K562 (cell line): ENCODE data around the gene GABARAP. TPM values are rescaled to one million over a fixed set of nuclear protein-coding genes. Genes with fewer than 3 reads are reported as not detected.

ENCODE experiments used
- ATF2 ChIP-seq: sonication (generic); formaldehyde crosslinking; IDR thresholded peaks from 2 replicates; pipeline ENCODE4 v1.8.1; 2022; ENCODE audit warnings: missing genetic modification reagents
- DLX4 ChIP-seq: fragments of 250-450 bp; sonication (Bioruptor Pico); IDR thresholded peaks from 2 replicates; pipeline ENCODE4 v1.6.1; 2021; ENCODE audit warnings: mild to moderate bottlenecking
- GATAD2A ChIP-seq: fragments of 450-650 bp; IDR thresholded peaks from 2 replicates; pipeline ENCODE4 v1.6.1; 2017
- HMBOX1 ChIP-seq: sonication (generic); IDR thresholded peaks from 2 replicates; pipeline ENCODE4 v1.6.1; 2016
- MEF2A ChIP-seq: IDR thresholded peaks from 2 replicates; pipeline ENCODE4 v1.6.1; 2011; ENCODE audit warnings: low read depth, mild to moderate bottlenecking, low read length, moderate library complexity; ENCODE audit not compliant: control insufficient read depth
- NFATC3 ChIP-seq: fragments of 450-650 bp; IDR thresholded peaks from 2 replicates; pipeline ENCODE4 v1.6.1; 2017; ENCODE audit warnings: mild to moderate bottlenecking
- PYGO2 ChIP-seq: fragments of 450-650 bp; IDR thresholded peaks from 2 replicates; pipeline ENCODE4 v1.6.1; 2016; ENCODE audit warnings: mild to moderate bottlenecking, missing genetic modification characterization, moderate library complexity, missing compliant biosample characterization
- RAD21 ChIP-seq, 2 experiments: fragments of 250-450 bp in 1 of 2; fragments of 450-650 bp in 1 of 2; sonication (Bioruptor Pico) in 1 of 2; formaldehyde crosslinking in 1 of 2; IDR thresholded peaks in 1 of 2; conservative IDR thresholded peaks in 1 of 2; 2 replicates each; pipeline versions ENCODE4 v1.4.0 to v1.8.0; 2020 to 2022; ENCODE audit warnings: mild to moderate bottlenecking in 2 of 2, moderate library complexity in 1 of 2
- RBM17 ChIP-seq: fragments of 200-400 bp; formaldehyde crosslinking; IDR thresholded peaks from 2 replicates; pipeline ENCODE4 v1.6.1; 2017; ENCODE audit warnings: low read depth, mild to moderate bottlenecking, low read length, borderline replicate concordance
- RERE ChIP-seq: sonication (generic); formaldehyde crosslinking; IDR thresholded peaks from 2 replicates; pipeline ENCODE4 v1.8.0; 2023; ENCODE audit warnings: missing genetic modification reagents, mild to moderate bottlenecking, borderline replicate concordance
- SAFB ChIP-seq: fragments of 200-400 bp; formaldehyde crosslinking; IDR thresholded peaks from 2 replicates; pipeline ENCODE4 v1.6.1; 2017; ENCODE audit warnings: low read depth, low read length, borderline replicate concordance
- SRSF7 ChIP-seq: fragments of 200-400 bp; formaldehyde crosslinking; optimal IDR thresholded peaks from 2 replicates; pipeline ENCODE3; 2017; ENCODE audit warnings: mild to moderate bottlenecking, low read depth, low read length
- U2AF1 ChIP-seq: fragments of 200-400 bp; formaldehyde crosslinking; optimal IDR thresholded peaks from 2 replicates; pipeline ENCODE3; 2017; ENCODE audit warnings: mild to moderate bottlenecking, low read depth, low read length, moderate library complexity
- ZNF436 ChIP-seq: fragments of 250-450, 450-650 bp; sonication (Bioruptor Pico); formaldehyde crosslinking; IDR thresholded peaks from 2 replicates; pipeline ENCODE4 v1.7.0; 2020; ENCODE audit warnings: mild to moderate bottlenecking
- polyA plus RNA-seq, 8 experiments: library from polyadenylated mRNA; depleted of rRNA in 4 of 8; stranded (reverse) in 5 of 8; unstranded in 3 of 8; fragments of >200 nt; fragmentation: Nextera tagmentation in 2 of 8; fragmentation: Illumina TruSeq in 1 of 8; extraction: Ambion mirVana in 2 of 8; extraction: Trizol in 1 of 8; gene quantifications; 2 replicates each; pipeline versions ENCODE4 v1.2.1 to v1.2.3, GENCODE V29; 2011 to 2014; ENCODE audit warnings: inconsistent platforms in 1 of 8, missing spikeins in 1 of 8
- total RNA-seq, 7 experiments: library from RNA; depleted of rRNA in 6 of 7; stranded (reverse); fragments of >200 nt in 6 of 7; fragmentation: Illumina TruSeq in 2 of 7; extraction: Trizol in 2 of 7; gene quantifications; 2 replicates each; pipeline versions ENCODE4 v1.2.1 to v1.2.3, GENCODE V29; 2011 to 2021; ENCODE audit warnings: low replicate concordance in 1 of 7
- TF ChIP-seq, protein P1 (sequence below): sonication (generic); formaldehyde crosslinking; IDR thresholded peaks from 2 replicates; pipeline ENCODE4 v1.8.0; 2023; ENCODE audit warnings: mild to moderate bottlenecking, missing genetic modification reagents

Gene GABARAP
- total and polyA plus RNA-seq, 9 of the 15 experiments (the other 6 are each of a cell fraction or from before 2014, with no cell fraction given): 47.5 to 373 (median 152) TPM

DNA sequence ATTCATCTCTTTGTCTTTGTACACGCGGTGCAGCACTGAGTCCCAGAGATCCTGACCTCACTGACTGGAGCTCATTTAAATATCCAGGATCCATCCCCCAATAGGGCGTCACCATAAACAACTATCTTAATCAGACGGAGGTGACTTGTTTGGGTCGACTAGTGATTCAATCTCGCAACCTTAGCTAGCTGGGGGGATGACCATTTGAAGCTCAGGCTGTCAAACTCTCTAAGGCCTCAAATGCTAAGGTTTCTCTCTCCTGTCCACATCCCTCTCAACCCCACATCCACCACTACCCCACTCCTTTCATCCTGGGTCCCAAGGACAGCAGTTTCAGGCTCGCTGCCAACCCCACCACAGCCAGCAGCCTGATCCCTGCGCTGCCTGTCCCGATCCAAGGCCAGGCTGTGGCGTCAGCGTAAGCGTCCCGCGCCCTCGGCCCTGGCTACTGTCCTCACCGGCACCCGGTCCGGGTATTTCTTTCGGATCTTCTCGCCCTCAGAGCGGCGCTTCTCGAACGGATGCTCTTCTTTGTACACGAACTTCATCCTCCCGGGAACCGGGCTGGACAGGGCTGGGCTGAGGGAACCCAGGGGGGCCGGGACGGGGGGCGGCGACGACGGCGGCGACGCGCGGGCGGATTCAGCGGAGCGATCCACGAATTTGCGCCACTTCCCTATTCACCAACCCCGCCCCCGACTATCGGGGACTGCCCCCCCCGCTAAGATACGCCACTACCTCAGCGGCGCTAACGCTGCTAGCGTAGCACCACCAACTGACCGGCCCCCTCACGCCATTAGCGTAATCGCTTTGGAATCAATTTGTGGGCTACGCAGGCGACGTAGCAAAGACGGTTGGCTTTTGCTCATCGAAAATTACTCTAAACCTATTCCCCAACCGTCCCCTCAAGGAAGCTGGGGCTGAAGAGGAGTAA lies at the start of gene GABARAP (continued):
- TF ChIP-seq DLX4 (CRISPR knock-in tag) (no peak), ZNF436 (CRISPR knock-in tag) (no peak), NFATC3 (no peak), RAD21 (CRISPR knock-in tag; conservative IDR thresholded peaks at IDR 0.05 in 1 of 2, IDR thresholded peaks at IDR 0.05 in 1 of 2) (no peak), ATF2 (no peak), GATAD2A (no peak), RBM17 (no peak), PYGO2 (no peak), MEF2A (no peak), HMBOX1 (peak; percentile 94), RERE (CRISPR knock-in tag) (no peak), SAFB (no peak), SRSF7 (no peak), U2AF1 (no peak)
- TF ChIP-seq, protein P1, sequence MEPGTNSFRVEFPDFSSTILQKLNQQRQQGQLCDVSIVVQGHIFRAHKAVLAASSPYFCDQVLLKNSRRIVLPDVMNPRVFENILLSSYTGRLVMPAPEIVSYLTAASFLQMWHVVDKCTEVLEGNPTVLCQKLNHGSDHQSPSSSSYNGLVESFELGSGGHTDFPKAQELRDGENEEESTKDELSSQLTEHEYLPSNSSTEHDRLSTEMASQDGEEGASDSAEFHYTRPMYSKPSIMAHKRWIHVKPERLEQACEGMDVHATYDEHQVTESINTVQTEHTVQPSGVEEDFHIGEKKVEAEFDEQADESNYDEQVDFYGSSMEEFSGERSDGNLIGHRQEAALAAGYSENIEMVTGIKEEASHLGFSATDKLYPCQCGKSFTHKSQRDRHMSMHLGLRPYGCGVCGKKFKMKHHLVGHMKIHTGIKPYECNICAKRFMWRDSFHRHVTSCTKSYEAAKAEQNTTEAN (CRISPR knock-in tag): no peak
